GM12878 (cell line): ENCODE results near the gene GGT7. TPM values are rescaled to one million over a fixed set of nuclear protein-coding genes. Genes with fewer than 3 reads are reported as not detected.

Experiments
- ASH2L ChIP-seq: fragments of 300-600, 200-600 bp; sonication (generic); IDR thresholded peaks from 2 replicates; pipeline ENCODE4 v1.6.1; 2017; ENCODE audit warnings: low read depth, mild to moderate bottlenecking, borderline replicate concordance
- BCL11A ChIP-seq: IDR thresholded peaks from 2 replicates; pipeline ENCODE4 v1.6.1; 2011; ENCODE audit warnings: low read depth, low read length
- BRCA1 ChIP-seq: IDR thresholded peaks from 2 replicates; pipeline ENCODE4 v1.6.1; 2011; ENCODE audit warnings: low read depth, low read length, improper control_type of control experiment
- CHD1 ChIP-seq: IDR thresholded peaks from 2 replicates; pipeline ENCODE4 v1.6.1; 2012; ENCODE audit warnings: low read depth, low read length, improper control_type of control experiment
- DPF2 ChIP-seq: fragments of 450-650 bp; IDR thresholded peaks from 2 replicates; pipeline ENCODE4 v1.6.1; 2017; ENCODE audit warnings: mild to moderate bottlenecking
- EGR1 ChIP-seq, 2 experiments: IDR thresholded peaks; 1 replicate in 1 of 2; 2 replicates in 1 of 2; pipeline ENCODE4 v1.6.1; 2011 to 2012; ENCODE audit warnings: low read depth in 2 of 2, low read length in 2 of 2, borderline replicate concordance in 1 of 2, mild to moderate bottlenecking in 1 of 2, moderate library complexity in 1 of 2
- IKZF2 ChIP-seq, 2 experiments: fragments of 450-650 bp; IDR thresholded peaks; 2 replicates each; pipeline ENCODE4 v1.6.1; 2017; ENCODE audit warnings: mild to moderate bottlenecking in 2 of 2, moderate library complexity in 2 of 2
- NFIC ChIP-seq: IDR thresholded peaks from 2 replicates; pipeline ENCODE4 v1.6.1; 2012; ENCODE audit warnings: low read depth, mild to moderate bottlenecking, inconsistent platforms, low read length, moderate library complexity
- PAX8 ChIP-seq: fragments of 450-650 bp; IDR thresholded peaks from 2 replicates; pipeline ENCODE4 v1.6.1; 2017; ENCODE audit warnings: mild to moderate bottlenecking, moderate library complexity
- POLR2AphosphoS2 ChIP-seq: IDR thresholded peaks from 2 replicates; pipeline ENCODE4 v1.6.1; 2011; ENCODE audit warnings: low read depth, mild to moderate bottlenecking, low read length, improper control_type of control experiment, moderate library complexity
- POLR2AphosphoS5 ChIP-seq: IDR thresholded peaks from 2 replicates; pipeline ENCODE4 v1.6.1; 2011; ENCODE audit warnings: mild to moderate bottlenecking, low read length, inconsistent platforms
- SUZ12 ChIP-seq: fragments of 200-600 bp; sonication (generic); IDR thresholded peaks from one replicate; pipeline ENCODE4 v1.6.1; 2018; ENCODE audit warnings: antibody characterized with exemption, mild to moderate bottlenecking; ENCODE audit not compliant: unreplicated experiment
- TAF1 ChIP-seq: IDR thresholded peaks from 2 replicates; pipeline ENCODE4 v1.6.1; 2011; ENCODE audit warnings: mild to moderate bottlenecking, low read depth, low read length, borderline replicate concordance
- TBL1XR1 ChIP-seq: IDR thresholded peaks from 2 replicates; pipeline ENCODE4 v1.6.1; 2012; ENCODE audit warnings: low read depth, low read length, improper control_type of control experiment
- TCF7 ChIP-seq: IDR thresholded peaks from 2 replicates; pipeline ENCODE4 v1.6.1; 2014; ENCODE audit warnings: antibody characterized with exemption, borderline replicate concordance
- ZNF384 ChIP-seq: IDR thresholded peaks from 2 replicates; pipeline ENCODE4 v1.6.1; 2012; ENCODE audit warnings: low read depth, mild to moderate bottlenecking, low read length, improper control_type of control experiment, borderline replicate concordance
- ZNF622 ChIP-seq: fragments of 450-650 bp; IDR thresholded peaks from 2 replicates; pipeline ENCODE4 v1.6.1; 2017; ENCODE audit warnings: mild to moderate bottlenecking, inconsistent platforms
- ZZZ3 ChIP-seq: IDR thresholded peaks from 2 replicates; pipeline ENCODE4 v1.6.1; 2011; ENCODE audit warnings: low read depth; ENCODE audit not compliant: control insufficient read depth, insufficient read length
- polyA plus RNA-seq, 11 experiments: library from polyadenylated mRNA; depleted of rRNA in 4 of 11; unstranded in 6 of 11; stranded (reverse) in 5 of 11; fragments of >200 nt; fragmentation: Nextera tagmentation in 4 of 11; fragmentation: Illumina TruSeq in 1 of 11; extraction: Ambion mirVana in 4 of 11; extraction: Trizol in 1 of 11; gene quantifications; 1 replicate in 1 of 11; 2 replicates in 10 of 11; pipeline versions ENCODE4 v1.2.1 to v1.2.3, GENCODE V29; 2011 to 2016; ENCODE audit warnings: inconsistent platforms in 2 of 11, missing spikeins in 2 of 11, low read depth in 1 of 11
- total RNA-seq, 4 experiments: library from RNA; depleted of rRNA in 3 of 4; stranded (reverse); fragments of >200 nt in 3 of 4; fragmentation: Illumina TruSeq in 1 of 4; extraction: Trizol in 1 of 4; gene quantifications; 2 replicates each; pipeline versions ENCODE4 v1.2.1 to v1.2.3, GENCODE V29; 2013 to 2021
- TF ChIP-seq, protein P1 (sequence below): fragments of 450-650 bp; IDR thresholded peaks from 2 replicates; pipeline ENCODE4 v1.6.1; 2018; ENCODE audit warnings: borderline replicate concordance, mild to moderate bottlenecking; ENCODE audit not compliant: partially characterized antibody
- TF ChIP-seq, protein P2 (sequence below): fragments of 450-650 bp; IDR thresholded peaks from 2 replicates; pipeline ENCODE4 v1.6.1; 2017; ENCODE audit warnings: mild to moderate bottlenecking, moderate library complexity
- TF ChIP-seq, protein P3 (sequence below): fragments of 450-650 bp; IDR thresholded peaks from 2 replicates; pipeline ENCODE4 v1.6.1; 2017; ENCODE audit warnings: mild to moderate bottlenecking, low read depth, inconsistent platforms; ENCODE audit not compliant: poor library complexity, severe bottlenecking
- TF ChIP-seq, protein P4 (sequence below): IDR thresholded peaks from 2 replicates; pipeline ENCODE4 v1.6.1; 2011; ENCODE audit warnings: low read depth, low read length, improper control_type of control experiment, borderline replicate concordance

The GGT7 gene
- total and polyA plus RNA-seq, 10 of the 15 experiments (the other 5 are each of a cell fraction or from before 2014, with no cell fraction given), result 0.02 to 14.7 (median 5.3) TPM

DNA sequence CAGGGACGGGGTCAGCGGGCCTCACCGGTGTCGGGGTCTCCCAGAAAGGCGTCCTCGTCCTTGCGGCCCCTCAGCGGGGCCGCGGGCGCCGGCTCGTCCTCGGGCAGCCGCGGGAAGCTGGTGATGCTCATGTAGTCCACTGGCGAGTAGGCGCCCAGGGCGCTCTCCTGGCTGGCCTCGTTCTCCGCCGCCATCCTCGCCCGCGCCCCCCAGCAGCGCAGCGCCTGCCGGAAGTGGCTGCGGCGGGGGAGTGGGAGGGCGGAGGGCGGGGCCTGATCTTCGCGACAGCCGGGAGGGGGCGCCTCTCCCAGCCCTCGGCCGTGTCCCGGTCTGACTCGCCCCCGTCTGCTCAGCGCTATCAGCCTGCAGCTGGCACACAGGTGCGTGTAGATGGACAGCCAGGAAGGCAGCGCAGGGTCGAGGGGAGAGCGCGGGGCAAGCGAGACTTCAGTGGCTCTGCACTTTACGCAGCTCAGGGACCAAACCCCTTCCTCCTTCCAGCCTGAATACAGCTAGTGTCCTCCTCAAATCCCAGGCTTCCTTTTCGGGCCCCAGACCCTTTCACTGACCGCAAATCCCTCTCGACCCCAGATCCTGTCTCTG lies at the start of gene GGT7 (continued):
- TF ChIP-seq POLR2AphosphoS2, result no peak
- TF ChIP-seq, protein P1, sequence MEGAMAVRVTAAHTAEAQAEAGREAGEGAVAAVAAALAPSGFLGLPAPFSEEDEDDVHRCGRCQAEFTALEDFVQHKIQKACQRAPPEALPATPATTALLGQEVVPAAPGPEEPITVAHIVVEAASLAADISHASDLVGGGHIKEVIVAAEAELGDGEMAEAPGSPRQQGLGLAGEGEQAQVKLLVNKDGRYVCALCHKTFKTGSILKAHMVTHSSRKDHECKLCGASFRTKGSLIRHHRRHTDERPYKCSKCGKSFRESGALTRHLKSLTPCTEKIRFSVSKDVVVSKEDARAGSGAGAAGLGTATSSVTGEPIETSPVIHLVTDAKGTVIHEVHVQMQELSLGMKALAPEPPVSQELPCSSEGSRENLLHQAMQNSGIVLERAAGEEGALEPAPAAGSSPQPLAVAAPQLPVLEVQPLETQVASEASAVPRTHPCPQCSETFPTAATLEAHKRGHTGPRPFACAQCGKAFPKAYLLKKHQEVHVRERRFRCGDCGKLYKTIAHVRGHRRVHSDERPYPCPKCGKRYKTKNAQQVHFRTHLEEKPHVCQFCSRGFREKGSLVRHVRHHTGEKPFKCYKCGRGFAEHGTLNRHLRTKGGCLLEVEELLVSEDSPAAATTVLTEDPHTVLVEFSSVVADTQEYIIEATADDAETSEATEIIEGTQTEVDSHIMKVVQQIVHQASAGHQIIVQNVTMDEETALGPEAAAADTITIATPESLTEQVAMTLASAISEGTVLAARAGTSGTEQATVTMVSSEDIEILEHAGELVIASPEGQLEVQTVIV, result no peak
- TF ChIP-seq TAF1, result peak; percentile 30; the same call in 1 of the 2 replicates
- TF ChIP-seq NFIC, result no peak
- TF ChIP-seq BRCA1, result no peak
- no peak for TF ChIP-seq CHD1
- no peak for TF ChIP-seq ZNF622
- no peak for TF ChIP-seq PAX8
- TF ChIP-seq, protein P2, sequence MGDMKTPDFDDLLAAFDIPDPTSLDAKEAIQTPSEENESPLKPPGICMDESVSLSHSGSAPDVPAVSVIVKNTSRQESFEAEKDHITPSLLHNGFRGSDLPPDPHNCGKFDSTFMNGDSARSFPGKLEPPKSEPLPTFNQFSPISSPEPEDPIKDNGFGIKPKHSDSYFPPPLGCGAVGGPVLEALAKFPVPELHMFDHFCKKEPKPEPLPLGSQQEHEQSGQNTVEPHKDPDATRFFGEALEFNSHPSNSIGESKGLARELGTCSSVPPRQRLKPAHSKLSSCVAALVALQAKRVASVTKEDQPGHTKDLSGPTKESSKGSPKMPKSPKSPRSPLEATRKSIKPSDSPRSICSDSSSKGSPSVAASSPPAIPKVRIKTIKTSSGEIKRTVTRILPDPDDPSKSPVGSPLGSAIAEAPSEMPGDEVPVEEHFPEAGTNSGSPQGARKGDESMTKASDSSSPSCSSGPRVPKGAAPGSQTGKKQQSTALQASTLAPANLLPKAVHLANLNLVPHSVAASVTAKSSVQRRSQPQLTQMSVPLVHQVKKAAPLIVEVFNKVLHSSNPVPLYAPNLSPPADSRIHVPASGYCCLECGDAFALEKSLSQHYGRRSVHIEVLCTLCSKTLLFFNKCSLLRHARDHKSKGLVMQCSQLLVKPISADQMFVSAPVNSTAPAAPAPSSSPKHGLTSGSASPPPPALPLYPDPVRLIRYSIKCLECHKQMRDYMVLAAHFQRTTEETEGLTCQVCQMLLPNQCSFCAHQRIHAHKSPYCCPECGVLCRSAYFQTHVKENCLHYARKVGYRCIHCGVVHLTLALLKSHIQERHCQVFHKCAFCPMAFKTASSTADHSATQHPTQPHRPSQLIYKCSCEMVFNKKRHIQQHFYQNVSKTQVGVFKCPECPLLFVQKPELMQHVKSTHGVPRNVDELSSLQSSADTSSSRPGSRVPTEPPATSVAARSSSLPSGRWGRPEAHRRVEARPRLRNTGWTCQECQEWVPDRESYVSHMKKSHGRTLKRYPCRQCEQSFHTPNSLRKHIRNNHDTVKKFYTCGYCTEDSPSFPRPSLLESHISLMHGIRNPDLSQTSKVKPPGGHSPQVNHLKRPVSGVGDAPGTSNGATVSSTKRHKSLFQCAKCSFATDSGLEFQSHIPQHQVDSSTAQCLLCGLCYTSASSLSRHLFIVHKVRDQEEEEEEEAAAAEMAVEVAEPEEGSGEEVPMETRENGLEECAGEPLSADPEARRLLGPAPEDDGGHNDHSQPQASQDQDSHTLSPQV, result no peak
- no peak for TF ChIP-seq IKZF2 (IDR thresholded peaks at IDR 0.05)
- TF ChIP-seq, protein P3, sequence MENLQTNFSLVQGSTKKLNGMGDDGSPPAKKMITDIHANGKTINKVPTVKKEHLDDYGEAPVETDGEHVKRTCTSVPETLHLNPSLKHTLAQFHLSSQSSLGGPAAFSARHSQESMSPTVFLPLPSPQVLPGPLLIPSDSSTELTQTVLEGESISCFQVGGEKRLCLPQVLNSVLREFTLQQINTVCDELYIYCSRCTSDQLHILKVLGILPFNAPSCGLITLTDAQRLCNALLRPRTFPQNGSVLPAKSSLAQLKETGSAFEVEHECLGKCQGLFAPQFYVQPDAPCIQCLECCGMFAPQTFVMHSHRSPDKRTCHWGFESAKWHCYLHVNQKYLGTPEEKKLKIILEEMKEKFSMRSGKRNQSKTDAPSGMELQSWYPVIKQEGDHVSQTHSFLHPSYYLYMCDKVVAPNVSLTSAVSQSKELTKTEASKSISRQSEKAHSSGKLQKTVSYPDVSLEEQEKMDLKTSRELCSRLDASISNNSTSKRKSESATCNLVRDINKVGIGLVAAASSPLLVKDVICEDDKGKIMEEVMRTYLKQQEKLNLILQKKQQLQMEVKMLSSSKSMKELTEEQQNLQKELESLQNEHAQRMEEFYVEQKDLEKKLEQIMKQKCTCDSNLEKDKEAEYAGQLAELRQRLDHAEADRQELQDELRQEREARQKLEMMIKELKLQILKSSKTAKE, result no peak
- TF ChIP-seq DPF2, result 0 out of 2 replicates have a peak, but pooled peaks have one; percentile 41
- TF ChIP-seq BCL11A, result no peak
- peak; percentile 45; the same call in 1 of the 2 replicates for TF ChIP-seq POLR2AphosphoS5
- TF ChIP-seq SUZ12, result no peak
- TF ChIP-seq EGR1 (IDR thresholded peaks at IDR 0.05; ENCODE audit: borderline replicate concordance in 1 of 2, low read depth in 2 of 2, low read length in 2 of 2), result peak in 1 of 2 experiments; percentile 78; a peak in 2 of 3 replicates
- TF ChIP-seq, protein P4, sequence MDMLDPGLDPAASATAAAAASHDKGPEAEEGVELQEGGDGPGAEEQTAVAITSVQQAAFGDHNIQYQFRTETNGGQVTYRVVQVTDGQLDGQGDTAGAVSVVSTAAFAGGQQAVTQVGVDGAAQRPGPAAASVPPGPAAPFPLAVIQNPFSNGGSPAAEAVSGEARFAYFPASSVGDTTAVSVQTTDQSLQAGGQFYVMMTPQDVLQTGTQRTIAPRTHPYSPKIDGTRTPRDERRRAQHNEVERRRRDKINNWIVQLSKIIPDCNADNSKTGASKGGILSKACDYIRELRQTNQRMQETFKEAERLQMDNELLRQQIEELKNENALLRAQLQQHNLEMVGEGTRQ, result no peak
- no peak for TF ChIP-seq ZNF384
- no peak for TF ChIP-seq TCF7
- no peak for TF ChIP-seq TBL1XR1
- no peak for TF ChIP-seq ASH2L
- no peak for TF ChIP-seq ZZZ3
